ENCODE results near the gene PTPRN2.

PTPRN2 gene

DNA sequence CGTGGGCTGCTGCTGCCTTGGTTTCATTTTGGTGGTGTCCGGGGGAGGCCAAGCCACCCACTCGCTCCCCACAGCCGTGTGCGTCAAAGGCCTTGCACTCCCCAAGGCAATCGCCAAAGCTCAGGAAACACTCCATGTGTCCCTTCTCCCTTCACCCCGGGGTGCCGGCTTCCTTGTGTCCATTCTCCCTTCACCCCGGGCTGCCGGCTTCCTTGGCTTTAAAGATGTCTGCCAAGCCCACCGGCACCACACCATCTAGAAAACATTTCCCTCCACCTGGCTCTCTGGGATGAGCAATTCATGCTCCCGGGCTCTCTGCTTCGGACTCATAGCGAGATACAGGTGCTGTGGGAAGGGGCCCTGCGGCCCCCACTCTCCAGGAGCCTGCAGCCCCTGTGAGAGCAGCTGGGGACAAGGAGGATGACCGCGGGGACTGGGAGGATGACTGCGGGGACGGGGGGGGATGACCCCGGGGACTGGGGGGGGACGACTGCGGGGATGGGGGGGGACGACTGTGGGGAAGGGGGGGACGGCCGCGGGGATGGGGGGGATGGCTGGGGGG is 928.7 kb downstream of the PTPRN2 start:
- DNase-seq = no peak

DNA sequence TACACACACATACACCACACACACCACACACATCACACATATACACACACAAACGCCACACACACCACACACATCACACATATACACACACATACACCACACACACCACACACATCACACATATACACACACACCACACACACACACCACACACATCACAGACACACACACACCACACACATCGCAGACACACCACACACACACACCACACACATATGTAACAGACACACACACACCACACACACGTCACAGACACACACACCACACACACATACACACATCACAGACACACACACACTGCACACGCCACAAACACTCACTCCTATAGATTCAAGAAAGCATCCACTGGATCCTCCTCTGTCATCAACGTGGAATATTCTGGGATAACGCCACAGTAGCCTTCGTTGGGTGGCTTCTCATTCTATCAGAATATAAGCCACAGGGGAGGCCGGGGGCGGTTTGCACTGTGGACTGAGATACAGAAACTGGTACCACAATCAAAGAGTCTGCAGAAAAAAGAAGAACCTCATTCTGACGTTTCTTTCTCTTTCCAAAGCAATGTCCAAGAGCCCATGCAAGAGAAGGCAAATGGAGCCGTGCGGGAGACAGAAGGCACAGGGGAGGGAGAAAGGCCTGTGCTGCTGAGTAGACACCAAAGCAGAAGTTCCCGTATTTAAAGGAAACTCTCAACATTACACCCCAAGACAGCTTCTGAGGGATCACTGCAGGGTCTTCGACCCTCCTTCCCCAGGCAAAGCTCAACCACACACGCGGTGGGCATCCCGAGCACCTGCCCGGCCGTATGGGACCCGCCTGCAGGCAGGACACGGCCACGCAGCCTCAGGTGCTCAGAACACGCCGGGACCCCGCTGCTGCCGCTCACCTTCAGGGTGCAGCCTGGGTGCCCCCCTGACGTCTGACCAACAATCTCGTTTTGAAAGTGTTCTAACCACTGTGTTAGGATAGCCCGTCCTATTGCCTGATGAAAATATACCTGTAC is 929.6 kb downstream of the PTPRN2 start:
- no peak for DNase-seq

DNA sequence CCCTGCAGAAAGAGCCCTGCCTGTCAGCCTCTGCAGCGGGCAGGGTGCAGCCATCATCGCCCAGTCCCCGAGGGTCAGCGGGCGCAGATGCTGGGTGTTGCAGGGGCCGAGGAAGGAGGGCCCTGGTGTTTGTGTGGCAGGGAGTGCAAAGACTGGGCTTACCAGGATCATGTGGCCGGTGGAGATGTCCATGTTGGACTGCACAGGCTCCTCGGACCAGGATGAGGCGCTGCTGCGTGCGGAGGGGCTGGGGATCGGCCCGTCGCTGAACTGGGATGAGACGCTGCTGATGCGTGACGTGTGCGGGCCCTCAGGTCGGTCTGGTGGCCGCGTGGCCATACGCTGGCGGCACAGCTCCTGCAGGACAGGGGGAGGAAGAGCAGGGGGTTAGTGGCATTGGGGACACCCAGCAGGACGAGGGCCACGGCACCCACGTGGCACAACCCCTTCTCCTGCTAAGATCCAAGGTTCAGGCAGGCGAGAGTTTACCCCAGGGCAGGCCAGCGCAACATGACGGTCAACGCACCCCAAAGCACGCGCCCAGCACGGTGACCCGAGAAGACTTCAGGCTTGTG is 931.3 kb downstream of the PTPRN2 start:
- DNase-seq = no peak

DNA sequence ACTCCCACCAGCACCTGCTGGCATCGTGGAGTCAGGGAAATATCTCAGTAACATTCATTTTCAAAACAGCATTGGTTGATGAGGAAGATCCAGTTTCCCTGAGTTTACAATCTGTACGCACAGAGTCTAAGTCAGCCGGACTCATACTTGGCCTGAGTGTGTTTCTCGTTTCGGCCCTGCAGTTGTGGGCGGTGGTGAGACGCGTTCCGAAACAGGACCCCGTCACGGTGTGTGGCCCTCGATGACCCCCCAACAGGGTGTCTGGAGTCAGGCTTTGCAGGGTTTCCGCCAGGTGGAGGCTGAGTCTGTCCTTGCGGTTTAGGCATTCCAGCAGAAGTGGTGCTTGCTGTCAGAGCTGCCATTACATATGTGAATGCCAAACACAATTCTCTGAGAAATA is 933.3 kb downstream of the PTPRN2 start:
- DNase-seq = no peak

DNA sequence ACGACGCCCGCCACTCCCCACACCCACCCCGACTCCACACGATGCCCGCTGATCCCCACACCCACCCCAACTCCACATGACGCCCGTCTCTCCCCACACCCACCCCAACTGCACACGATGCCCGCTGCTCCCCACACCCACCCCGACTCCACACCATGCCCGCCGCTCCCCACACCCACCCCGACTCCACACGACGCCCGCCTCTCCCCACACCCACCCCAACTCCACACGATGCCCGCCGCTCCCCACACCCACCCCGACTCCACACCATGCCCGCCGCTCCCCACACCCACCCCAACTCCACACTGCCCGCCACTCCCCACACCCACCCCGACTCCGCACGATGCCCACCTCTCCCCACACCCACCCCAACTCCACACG is 933.8 kb downstream of the PTPRN2 start:
- no peak for DNase-seq

DNA sequence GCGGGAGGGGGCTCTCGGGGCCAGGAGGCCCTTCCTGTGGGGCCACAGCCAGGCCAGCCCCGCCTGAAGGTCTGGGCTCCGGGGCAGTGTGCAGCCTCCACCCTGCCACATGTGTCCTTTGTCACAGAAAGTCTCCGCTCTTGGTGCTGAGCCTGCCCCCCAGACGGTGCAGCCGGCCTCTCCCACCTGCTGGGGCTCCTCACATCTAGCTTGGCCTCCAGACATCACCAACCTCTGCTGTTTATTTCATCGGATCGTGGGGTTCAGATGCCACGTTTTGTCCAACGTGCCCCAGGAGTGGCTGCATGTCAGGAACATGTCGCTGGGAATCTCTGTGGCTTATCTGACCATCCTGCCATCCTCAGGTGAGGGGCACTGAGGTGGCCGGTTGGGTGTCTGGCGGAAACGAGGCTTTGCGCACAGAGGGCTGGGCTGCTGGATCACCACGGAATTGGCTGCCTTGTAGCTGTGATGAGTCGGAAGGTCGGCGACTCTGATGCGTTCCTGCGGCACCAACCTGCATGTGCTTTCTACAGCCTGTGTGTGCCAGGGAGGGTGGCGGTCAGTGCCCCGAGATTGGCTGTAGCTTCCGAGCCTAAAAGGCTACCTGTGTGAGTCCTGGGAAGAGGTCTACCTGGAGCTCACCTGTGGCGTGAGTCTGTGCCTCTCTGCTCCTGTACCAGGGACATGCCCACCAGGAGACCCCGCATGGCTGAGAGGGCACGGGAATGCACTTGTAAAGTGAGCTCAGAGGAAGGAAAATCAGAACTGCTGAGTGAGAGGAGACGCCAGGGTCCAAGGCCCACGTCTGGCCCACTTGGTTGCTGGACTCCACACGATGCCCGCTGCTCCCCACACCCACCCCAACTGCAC is 934.4 kb downstream of the PTPRN2 start:
- no peak for DNase-seq

DNA sequence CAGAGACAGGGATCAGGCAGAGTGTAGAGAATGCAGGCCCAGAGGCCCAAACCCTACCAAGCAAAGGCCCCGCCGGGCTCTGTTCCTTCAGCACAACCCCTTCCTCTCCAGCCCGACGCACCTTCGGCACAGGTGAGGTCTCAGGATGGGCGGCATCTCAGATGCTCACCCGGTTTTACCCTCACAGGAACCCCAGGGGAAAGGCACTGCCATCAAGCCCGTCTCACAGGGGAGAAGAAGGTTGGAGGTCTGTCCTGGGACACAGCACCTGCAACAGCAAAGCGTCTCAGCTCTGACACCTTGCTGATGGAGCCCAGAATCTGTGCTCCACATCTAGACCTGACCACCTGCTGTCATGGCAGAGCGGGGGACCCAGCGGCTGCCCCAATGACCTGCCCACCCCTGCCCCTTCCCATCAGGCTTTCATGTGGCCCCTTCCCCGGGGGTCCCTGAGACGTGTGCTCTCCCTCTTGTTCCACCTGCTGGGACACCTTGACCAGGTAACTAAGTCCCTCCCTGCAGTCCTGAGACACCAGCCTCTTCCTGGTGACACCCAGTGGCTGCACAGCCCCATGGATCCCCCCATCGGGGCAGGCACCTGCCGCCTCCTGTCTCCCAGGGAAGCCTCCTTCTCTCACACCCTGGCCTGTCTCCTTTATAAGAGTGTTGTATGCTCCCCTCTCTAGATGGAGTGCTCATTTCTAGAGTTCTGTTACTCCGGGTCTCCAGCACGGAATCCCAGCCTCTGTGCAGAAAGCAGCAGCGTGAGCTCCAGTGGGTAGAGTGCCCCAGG is 935.3 kb downstream of the PTPRN2 start:
- no peak for DNase-seq

DNA sequence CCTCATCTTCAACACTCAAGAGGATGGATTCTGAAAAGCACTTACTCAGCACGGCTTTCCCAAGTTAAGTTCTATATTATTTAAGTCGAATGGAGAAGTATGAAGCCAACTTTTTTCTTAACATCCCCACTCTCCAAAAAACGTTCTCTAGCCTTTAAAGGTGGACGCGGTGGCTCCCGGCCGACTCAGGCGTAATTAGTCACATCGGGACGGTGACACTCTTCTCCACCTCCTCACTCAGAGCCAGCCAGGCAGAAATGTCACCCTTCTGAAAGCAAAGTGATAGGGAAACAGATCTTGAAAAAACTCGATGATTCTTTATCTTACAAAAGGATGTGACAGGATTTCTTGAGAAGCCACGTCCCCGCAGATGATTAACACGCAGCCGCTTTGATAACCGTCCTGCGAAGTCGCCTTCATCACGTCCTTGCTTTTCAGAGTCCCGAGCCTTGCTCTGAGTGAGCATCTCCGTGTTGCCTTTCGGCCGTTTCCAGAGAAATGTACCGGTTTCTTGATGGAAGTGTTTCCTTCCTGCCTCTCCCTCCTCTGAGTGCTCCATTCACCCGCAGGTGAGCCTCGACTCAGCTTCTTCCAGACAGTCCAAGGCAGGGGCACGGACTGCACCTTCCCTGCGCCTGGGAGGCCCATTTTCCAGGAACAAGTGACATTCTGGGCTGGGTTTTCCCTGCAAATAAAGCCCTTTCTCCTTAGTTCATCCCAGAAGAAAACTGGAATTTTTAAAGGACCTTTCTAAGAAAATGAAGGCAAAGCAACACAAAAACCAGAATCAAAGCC is 936.1 kb downstream of the PTPRN2 start:
- no peak for DNase-seq

DNA sequence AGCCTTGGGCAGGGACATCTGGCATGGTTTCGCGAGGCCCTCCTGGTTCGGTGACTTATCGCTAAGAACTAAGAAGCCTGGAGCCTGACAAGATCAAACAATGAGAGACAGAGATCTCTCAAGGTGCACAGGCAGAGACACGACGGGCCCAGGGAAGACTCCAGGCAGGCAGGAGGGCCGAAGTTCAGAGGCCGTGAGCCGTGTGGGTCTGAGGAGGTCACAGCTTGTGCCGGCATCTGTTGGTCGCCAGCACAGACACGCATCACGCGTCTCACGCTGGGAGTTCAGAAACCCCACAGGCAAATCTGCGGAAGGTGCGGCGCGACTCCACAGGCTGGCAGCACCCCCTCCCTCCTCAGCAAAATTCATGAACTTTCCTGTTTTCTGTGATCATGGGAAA is 936.8 kb downstream of the PTPRN2 start:
- DNase-seq = no peak

DNA sequence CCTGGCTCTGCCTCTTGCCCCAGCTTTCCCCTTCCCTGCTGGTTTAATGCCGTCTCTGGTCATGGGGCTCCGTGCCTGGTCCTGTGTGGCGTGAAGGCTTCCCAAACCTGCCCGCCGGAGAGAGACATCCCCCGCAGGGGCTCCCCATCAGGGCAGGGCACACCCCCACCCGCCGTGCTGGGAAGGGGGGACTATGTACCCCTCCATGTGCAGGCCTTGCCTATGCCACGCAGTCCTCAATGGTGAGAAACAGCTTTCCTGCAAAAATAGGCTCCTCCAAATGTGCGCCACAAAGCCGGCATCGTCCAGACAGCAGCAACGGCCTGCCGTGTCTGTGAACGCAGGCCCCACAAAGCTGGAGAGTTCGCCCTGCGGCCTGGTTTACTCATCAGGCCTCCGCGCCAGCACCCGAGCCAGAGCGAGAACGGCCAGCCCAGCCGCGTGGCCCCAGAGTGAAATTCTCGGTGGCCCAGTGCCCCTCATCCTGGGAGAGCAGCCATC is 937.4 kb downstream of the PTPRN2 start:
- DNase-seq = no peak

DNA sequence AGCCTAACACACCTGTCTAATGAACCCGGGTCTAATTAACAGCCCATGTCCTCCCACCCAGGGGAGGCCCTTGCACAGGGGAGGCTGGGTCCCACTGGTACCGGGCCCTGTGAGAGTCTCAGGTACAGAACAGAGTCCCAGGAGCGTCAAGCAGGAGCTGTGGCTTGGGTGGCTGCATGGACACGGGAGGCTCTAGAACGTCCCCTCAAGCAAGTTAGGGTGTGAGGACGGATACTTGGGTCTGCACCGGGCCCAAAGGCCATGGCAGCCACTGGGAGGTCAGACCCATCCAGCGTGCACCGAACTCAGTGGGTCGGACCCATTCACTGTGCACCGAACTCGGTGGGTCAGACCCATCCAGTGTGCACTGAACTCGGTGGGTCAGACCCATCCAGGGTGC is 941.1 kb downstream of the PTPRN2 start:
- no peak for DNase-seq

DNA sequence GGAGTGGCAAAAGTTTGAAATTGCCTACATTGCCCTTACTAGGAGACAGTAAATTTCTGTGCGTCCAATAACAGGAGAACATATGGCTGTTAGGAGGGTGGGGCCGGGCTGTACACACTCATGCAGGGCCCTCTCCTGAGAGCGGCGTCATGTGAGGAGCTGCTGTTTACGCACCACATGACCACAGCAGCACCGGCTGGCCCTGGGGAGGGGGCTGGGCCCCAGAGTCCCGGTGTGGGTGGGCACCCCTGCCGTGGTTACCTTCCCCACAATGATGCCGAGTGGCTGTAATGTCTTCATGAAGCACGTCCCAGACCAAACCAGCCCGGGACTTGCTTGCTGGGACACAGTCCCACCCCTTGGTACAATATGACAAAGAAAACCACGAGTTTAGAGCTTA is 942.1 kb downstream of the PTPRN2 start:
- no peak for DNase-seq

DNA sequence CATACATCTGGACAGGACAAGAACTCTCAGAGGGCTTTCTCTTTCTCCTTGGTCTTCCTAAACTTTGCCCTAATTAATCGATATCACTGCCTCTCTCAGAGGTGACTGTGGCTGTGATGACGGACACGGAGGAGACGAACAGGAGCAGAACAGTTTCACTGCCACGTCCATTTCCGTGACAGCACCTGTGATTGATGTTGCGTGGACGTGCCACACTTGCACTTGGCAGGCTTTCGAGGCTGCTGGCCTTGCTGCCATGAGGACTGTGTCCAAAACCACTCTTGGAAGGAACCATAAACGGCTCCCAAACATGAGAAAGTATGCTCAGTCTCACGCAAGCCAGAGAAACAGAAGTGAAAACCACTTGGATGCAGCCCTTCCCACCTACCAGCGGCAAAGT is 942.7 kb downstream of the PTPRN2 start:
- no peak for DNase-seq

DNA sequence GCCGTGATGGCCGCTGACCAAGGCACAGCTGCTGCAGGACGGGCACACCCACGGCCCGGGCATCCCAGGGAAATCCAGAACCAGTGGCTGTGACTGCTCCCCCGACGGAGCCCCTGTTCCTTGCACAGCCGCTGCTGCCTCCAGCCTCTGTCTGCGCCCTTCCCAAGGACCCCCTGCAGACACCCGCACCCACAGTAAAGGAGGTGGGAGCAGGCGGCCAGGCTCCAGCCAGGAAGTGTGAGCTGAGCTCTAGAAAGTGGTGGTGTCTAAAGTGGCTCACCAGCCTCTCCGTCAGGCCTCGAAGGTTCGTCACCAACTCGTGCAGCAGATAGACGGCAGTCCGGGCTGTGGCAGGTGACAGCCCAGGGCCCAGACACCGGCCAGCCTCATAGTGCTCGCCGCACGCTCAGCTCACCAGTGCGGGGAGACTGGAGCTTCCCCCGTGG is 944.1 kb downstream of the PTPRN2 start:
- DNase-seq = no peak

DNA sequence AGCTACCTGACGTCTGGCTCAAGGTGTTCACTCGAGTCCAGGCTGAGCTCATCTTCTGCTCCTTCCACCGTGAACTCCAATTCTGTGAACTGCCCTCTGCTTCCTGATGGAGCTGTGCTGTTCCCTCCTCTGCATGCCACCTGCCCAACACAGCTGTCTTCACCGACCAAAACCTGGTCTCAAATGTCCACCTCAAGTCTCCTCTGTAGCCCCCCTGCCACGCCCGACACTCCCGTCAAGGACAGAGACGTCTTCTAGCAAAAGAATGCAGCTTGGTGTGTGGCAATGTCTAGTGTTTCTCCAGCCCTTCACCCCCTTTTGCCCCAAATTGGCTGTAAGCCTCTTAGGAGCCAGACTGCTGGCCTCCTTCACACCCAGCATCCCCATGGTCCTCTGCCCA is 945.8 kb downstream of the PTPRN2 start:
- no peak for DNase-seq

DNA sequence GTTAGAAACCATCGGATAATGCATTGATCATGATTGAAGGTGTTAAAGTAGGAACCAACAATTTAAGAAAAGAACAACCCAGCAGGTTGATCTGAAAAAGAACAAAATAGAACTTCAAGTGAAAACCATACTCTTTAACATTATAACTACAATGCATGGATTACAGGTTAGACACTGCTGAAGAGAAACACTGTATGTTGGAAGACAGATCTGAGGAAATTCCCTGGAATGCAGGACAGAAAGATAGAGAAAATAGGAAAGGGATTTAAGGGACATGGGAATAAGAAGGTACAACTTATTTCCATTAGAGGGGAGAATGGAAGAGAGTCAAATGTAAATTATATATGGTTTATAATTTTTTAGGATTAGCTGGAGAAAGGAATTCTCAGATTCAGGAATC is 947.5 kb downstream of the PTPRN2 start:
- no peak for DNase-seq

DNA sequence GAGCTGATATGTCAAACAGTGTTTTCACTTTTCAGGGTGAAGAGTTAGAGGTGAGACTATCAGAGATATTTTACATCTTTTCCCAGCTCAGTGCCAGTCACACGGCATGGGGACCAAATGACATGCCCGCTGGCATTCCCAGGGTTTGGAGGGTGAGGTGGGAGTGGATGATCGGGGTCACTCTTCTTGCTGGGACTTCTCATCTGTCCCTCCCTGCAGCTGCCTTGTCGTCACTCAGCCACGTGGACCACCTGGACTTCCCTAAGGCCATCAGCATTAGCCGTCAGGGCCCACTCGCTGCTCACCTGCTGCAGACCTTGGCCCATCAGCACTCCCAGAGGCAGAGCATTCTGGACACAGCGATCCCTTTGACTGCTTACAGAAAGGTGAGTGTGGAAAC is 949.1 kb downstream of the PTPRN2 start:
- DNase-seq = no peak

DNA sequence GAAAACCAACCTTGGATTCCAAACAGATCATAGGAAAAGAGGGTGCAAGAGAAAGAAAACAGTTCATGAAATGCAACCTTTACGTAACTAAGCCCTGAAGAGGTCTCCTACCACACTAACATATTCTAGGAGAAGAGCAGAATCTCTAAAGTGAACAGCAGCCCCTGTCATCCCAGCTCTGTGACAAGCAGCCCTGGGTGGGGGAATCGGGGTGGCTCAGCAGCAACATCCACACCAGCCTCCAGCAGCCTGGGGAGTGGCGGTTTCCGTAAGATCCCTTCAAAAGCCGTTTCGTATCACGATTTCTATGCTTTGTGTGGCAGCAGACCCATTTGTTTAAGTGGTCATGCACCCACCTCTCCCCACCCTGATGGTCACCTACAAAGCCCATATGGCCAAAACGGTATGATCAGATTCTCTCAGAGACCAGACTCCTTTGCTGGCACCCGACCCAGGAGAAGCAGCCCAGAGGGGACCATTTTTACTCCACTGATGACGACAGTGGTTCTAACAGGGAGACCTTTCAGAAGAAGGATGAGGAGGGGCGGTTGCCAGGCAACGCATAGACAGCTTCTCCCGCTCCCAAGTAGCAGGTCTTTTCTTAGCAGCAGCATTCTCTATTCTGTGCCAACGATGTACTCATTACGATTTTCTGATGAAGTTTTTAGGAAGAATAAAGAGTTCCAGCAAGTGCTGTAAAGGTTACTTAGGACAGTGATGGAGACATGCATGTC is 950.2 kb downstream of the PTPRN2 start:
- DNase-seq = no peak

DNA sequence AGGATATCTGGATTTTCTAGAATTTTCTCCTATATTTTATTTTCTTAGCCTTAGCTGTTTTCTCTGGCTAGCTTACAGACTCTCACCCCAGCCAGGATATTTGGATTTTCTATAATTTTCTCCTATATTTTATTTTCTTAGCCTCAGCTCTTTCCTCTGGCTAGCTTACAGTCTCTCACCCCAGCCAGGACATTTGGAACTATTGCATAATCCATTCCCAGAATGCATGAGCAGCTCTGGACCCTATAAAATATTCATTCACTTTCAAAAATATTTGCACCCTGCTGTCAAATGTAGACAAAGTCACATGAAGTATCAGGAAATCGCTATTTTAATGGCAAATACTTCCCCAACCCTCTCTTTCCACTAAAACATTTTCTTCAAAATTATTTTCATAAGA is 952.0 kb downstream of the PTPRN2 start:
- DNase-seq = no peak

DNA sequence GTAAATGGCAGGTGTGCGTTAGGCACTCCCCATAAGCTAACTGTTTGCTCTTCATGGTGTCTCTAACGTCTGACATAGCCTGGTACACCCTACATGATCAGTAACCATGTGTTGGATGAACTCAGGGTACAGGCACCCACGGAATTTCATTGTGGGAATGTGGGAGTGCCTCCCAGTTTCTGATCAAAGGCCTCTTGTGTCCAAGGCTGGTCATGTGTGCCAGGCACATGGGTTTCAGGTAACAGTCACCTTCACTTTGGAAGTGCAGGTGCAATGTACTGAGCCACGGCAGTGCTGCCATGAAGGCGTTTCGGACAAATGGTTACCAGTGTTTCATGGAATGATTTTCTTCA is 952.5 kb downstream of the PTPRN2 start:
- DNase-seq = no peak

All from NCI-H1417 treated with DMSO at 0.1 percent for 48 hours (cell line).